Subcutaneous abdominal adipose tissue (tissue), 5 donors: Measurements from ENCODE around the gene KCNS1.

Experiments
- H3K27ac ChIP-seq: one replicate; pipeline ENCODE4 v1.7.0; 2013; ENCODE audit warnings: low read depth, mild to moderate bottlenecking, inconsistent platforms, low read length, moderate library complexity
- H3K27me3 ChIP-seq, 5 donors: one replicate each; pipeline ENCODE4 v1.7.0; 2013; ENCODE audit warnings: low read length in 5 of 5, inconsistent platforms in 1 of 5; ENCODE audit not compliant: control insufficient read depth in 5 of 5, insufficient read depth in 4 of 5
- H3K36me3 ChIP-seq, 5 donors: one replicate each; pipeline ENCODE4 v1.7.0; 2013; ENCODE audit warnings: low read length in 5 of 5; ENCODE audit not compliant: control insufficient read depth in 5 of 5, insufficient read depth in 5 of 5
- H3K4me1 ChIP-seq, 5 donors: one replicate each; pipeline ENCODE4 v1.7.0; 2013; ENCODE audit warnings: low read length in 5 of 5, mild to moderate bottlenecking in 3 of 5, moderate library complexity in 1 of 5; ENCODE audit not compliant: control insufficient read depth in 5 of 5, insufficient read depth in 5 of 5
- H3K4me3 ChIP-seq, 5 donors: one replicate each; pipeline ENCODE4 v1.7.0; 2013; ENCODE audit warnings: low read length in 5 of 5, low read depth in 1 of 5
- H3K9ac ChIP-seq, 5 donors: one replicate each; pipeline ENCODE4 v1.7.0; 2013; ENCODE audit warnings: low read length in 5 of 5, mild to moderate bottlenecking in 4 of 5, moderate library complexity in 3 of 5
- H3K9me3 ChIP-seq, 5 donors: one replicate each; pipeline ENCODE4 v1.7.0; 2013; ENCODE audit warnings: low read length in 5 of 5; ENCODE audit not compliant: control insufficient read depth in 5 of 5
- donor health status: healthy.
- donor health status: healthy.
- donor health status: healthy.
- donor health status: healthy.
- donor health status: healthy.

The KCNS1 gene

DNA sequence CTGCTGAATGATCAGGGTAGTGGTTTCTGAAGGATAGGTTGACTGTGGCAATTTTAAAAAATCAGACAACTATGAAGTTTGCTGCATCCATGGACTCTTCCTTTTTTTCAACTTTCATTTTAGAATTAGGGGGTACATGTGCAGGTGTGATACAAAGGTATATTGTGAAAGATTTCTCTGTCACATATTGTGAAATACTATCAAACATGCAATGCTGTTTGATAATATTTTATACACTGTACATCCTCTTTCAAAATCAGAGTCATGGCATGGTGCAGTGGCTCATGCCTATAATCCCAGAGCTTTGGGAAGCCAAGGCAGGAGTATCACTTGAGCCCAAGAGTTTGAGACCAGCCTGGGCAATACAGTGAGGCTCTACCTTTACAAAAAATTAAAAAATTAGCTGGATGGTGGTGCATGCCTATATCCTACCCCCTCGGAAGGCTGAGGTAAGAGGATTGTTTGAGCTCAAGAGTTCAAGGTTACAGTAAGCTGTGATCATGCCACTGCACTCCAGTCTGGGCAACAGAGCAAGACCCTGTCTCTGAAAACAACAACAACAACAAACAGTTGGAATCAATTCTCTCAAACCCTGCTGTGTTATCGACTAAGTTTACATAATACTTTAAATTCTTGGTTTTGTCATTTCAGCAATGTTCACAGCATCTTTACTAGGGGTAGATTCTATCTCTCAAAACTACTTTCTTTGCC, 18.8 kb upstream of the KCNS1 start:
- Histone ChIP-seq H3K27ac (no peak overlapping the region), H3K9ac (no peak overlapping the region), H3K36me3 (no peaks in the 10 kb centered on the region), H3K27me3 (peaks cover under 1 to 18% (median 8%) of the 10 kb centered on the region in 5 donors), H3K4me3 (no peak overlapping the region), H3K4me1 (no peaks in the 10 kb centered on the region), H3K9me3 (no peaks in the 10 kb centered on the region)

DNA sequence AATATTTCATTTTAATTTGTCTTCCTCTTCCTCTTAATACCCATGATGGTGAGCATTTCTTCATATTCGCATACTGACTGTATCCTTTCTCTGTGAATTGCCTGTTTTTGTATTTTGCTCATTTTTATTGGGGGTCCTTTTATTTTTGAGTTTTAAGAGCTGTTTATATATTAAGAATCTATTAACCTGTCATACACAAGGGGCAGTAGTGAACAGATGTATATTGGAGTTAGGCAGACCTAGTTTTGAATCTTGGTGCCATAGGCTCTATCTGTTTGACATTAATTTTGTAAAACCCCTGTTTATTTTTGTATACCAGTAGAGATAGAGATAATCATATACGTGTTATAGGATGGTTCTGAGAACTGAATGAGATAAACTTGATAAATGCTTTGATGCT, 17.1 kb upstream of the KCNS1 start:
- no peak overlapping the region for H3K9ac ChIP-seq
- H3K4me3 ChIP-seq, result no peak overlapping the region
- no peak overlapping the region for H3K27ac ChIP-seq
- peaks cover 0 to 15% (median 9%) of the 10 kb centered on the region in 5 donors for H3K27me3 ChIP-seq
- H3K9me3 ChIP-seq, result no peaks in the 10 kb centered on the region
- H3K36me3 ChIP-seq, result no peaks in the 10 kb centered on the region
- no peaks in the 10 kb centered on the region for H3K4me1 ChIP-seq

DNA sequence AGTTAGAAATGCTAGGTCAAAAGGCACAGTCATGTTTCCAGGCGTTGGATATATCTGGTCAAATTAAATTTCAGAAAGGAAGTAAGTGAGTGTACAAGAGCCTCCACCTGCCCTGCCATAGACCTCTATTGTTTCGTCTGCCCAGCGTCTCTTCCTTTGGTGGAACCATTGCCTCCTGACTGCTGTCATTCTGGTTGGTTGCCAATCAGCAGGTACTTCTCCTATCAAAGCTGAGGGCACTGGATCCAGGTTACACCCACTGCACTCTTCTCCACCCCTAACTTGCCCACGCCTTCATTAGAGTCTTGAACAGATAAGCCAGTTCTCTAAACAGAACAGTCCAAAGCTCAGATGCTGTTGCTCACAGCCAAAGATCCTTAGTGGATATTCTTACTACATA, 16.7 kb upstream of the KCNS1 start:
- no peaks in the 10 kb centered on the region for H3K9me3 ChIP-seq
- no peak overlapping the region for H3K27ac ChIP-seq
- peaks cover 0 to 16% (median 9%) of the 10 kb centered on the region in 5 donors for H3K27me3 ChIP-seq
- H3K9ac ChIP-seq, result no peak overlapping the region
- no peaks in the 10 kb centered on the region for H3K4me1 ChIP-seq
- H3K36me3 ChIP-seq, result no peaks in the 10 kb centered on the region
- H3K4me3 ChIP-seq, result no peak overlapping the region

DNA sequence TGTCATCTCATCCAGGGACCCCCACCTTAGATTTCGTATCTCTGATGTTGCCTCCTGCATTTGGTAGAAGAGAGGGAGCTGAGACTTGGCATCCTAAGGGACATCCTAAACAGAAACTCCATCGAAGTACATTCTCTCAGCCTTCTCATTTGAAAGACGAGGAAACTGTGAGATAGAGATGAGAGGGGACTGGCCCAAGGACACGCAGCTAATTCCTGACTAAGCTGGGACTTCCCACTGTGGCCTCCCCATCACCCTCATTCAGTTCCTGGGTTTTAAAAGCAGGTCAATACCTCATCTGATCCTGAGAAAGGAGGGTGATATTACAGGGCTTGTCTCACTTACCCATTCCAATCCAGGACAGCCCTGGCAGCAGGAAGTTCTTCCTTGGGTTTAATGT, 14.9 kb upstream of the KCNS1 start:
- Histone ChIP-seq H3K4me3 (no peak overlapping the region), H3K36me3 (no peaks in the 10 kb centered on the region), H3K9me3 (no peaks in the 10 kb centered on the region), H3K4me1 (no peaks in the 10 kb centered on the region), H3K9ac (no peak overlapping the region), H3K27me3 (peaks cover 5 to 27% (median 10%) of the 10 kb centered on the region in 5 donors), H3K27ac (no peak overlapping the region)

DNA sequence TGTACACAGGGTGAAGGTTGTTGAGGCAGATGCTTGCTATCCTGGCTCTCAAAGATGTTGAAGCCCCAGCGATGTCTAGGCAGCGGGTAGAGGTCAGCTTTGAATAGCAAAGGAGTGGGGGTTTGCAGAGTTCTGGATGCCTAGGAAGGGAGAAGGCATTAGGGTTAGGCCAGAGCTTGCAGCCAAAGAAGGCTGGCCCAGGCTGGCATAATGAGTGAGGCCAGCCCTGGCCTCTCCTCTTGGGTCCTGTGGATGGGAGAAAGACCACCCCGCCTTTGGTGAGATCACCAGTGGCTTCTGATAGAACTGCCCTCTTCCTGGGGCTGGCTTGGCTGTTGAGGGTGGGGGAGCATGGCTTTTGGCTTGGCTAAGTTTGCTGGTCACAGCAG, 14.5 kb upstream of the KCNS1 start:
- Histone ChIP-seq H3K9me3 (no peaks in the 10 kb centered on the region), H3K27me3 (peaks cover 7 to 32% (median 10%) of the 10 kb centered on the region in 5 donors), H3K9ac (no peak overlapping the region), H3K27ac (no peak overlapping the region), H3K4me1 (no peaks in the 10 kb centered on the region), H3K4me3 (no peak overlapping the region), H3K36me3 (no peaks in the 10 kb centered on the region)

DNA sequence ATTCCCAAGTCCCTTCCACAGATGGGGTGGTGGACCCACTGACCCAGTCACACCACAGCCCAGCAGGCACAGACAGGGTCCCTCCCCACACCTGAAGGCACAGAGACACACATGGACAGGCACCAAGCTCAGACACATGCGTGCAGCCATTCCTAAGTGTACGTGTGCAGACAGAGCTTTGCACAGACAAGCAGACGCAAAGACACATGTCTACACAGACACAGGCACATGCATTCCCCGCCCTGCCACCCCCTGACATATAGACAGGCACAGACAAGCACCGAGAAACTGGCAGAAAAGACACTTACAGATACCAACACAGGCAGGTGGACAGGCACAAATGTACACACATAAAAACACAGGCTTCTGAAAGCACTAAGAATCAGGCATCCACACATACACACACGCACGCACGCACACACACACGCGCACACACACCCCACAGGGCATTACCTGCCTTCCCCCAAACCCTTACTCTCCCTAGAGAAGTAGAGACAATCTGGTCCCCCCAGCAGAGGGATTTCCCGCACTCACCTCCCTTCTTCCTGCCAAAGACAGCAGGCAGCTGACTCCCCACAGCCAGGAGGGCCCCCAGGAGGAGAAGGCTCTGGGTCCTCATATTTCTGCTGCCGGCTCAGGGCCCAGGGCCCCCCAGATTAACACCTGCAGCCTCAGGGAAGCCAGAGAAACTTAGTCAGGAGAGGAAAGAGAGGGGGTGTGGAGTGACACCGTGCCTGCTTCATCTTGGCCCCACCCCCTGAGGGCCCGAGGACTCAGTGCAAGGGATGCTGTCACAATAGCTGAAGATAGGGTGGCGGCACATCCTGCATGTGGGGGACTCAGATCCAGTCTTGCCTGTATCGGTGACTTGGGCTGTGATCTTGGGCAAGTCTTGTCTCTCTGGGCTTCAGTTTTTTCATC, 13.8 kb upstream of the KCNS1 start, which contains the start of gene WFDC5:
Gene WFDC5, minus strand, starts transcription at position 710 of the 921 bp plus-strand sequence. Its CDS starts 91 bp downstream, at position 619.
- Histone ChIP-seq H3K27ac (no peak within 1 kb of the TSS), H3K4me1 (no peaks in the 10 kb centered on the region), H3K36me3 (no peaks in the 10 kb centered on the region), H3K9ac (no peak within 1 kb of the TSS), H3K27me3 (peaks cover 8 to 37% (median 15%) of the 10 kb centered on the region in 5 donors), H3K4me3 (no peak within 1 kb of the TSS), H3K9me3 (no peaks in the 10 kb centered on the region)

DNA sequence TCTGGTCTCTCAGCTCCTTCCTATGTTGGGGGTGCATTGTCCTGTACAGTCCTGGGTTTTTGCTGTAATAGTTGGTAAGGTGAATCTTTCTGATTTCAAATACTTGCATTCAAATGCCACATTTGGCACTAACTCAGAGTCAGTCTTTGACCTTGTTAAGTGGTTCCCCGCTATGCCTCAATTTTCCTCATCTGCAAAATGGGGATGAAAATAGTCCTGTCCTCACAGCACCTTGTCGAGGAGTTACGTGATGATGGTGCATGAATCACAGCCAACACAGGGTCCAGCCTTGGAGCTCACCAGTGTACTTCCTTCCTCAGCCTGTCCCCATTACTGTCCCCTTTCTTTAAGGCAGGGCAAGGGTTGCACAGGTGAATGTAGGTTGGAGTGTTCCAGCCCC, 12.9 kb upstream of the KCNS1 start:
- Histone ChIP-seq H3K27ac (no peak overlapping the region), H3K4me1 (no peaks in the 10 kb centered on the region), H3K36me3 (no peaks in the 10 kb centered on the region), H3K9me3 (no peaks in the 10 kb centered on the region), H3K27me3 (peaks cover 8 to 37% (median 15%) of the 10 kb centered on the region in 5 donors), H3K4me3 (no peak overlapping the region), H3K9ac (no peak overlapping the region)

DNA sequence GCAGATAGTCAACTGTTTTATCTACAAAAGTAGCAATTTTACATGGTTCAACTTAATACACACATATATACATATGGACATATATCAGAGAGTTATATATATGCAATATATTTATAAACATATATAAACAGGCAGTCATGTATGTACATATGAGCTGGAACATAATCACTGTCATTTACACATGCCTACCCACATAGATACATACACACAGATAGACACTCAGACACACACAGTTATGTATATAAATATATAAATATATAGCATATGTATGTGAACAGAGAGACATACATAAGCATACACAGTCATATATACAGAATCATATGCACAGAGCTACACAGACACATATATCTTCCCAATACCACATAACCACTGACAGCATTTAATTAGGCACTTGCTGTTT, 11.8 kb upstream of the KCNS1 start:
- no peak overlapping the region for H3K4me3 ChIP-seq
- no peaks in the 10 kb centered on the region for H3K4me1 ChIP-seq
- H3K36me3 ChIP-seq, result no peaks in the 10 kb centered on the region
- no peaks in the 10 kb centered on the region for H3K9me3 ChIP-seq
- H3K27ac ChIP-seq, result no peak overlapping the region
- no peak overlapping the region for H3K9ac ChIP-seq
- peaks cover 10 to 37% (median 15%) of the 10 kb centered on the region in 5 donors for H3K27me3 ChIP-seq

DNA sequence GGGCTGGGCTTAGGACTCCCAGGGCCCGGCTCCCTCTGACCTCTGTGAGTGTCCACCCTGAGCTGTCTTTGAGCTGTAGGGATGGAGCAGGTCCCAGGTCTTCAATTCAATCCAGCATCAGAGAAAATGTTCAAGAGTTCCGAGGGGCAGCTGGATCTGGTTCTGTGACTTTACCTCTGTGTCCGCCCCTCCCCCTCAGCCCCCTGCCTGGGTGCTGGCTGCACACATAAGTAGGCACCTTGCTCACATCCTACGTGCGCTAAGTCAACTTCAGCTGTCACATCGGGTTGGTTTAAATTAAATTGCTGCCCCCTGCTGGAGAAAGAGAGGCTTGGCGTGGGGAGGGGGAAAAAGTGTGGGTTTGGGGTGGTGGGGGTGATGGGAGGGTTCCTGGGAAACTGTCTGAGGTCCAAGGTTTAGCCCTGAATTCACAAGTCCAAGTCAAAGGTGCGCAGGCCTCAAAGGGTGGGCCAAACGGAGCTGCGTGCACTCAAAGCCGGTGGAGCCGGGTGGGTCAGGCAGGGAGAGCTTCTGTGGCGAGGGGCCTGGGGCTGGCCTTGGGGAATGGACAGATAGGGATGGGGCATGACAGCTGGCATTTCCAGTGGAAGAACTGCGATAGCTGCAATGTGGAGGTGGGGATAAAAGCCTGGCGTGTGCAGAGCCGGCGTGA, 11.0 kb upstream of the KCNS1 start:
- H3K9me3 ChIP-seq, result no peaks in the 10 kb centered on the region
- H3K9ac ChIP-seq, result no peak overlapping the region
- peaks cover 10 to 37% (median 15%) of the 10 kb centered on the region in 5 donors for H3K27me3 ChIP-seq
- H3K4me3 ChIP-seq, result no peak overlapping the region
- no peaks in the 10 kb centered on the region for H3K36me3 ChIP-seq
- no peak overlapping the region for H3K27ac ChIP-seq
- H3K4me1 ChIP-seq, result no peaks in the 10 kb centered on the region
